CD4-positive, alpha-beta T cell treated with Interleukin-6 for 4 hours (primary cell): ENCODE data around the gene ARHGAP23.

Source experiments
- DNase-seq: peaks from one replicate; pipeline ENCODE4 v3.0.0-alpha.2; 2020; ENCODE audit warnings: mixed read lengths

Gene ARHGAP23

GRCh38 chr17:38428112-38428642, at the start of gene ARHGAP23:
Gene ARHGAP23, plus strand, starts transcription at chr17:38428464. Its CDS starts 22 bp downstream, at chr17:38428486.
- peak; percentile 63 for DNase-seq

GRCh38 chr17:38379448-38379847, 48.8 kb upstream of the ARHGAP23 start:
- DNase-seq, result no peak

GRCh38 chr17:38395090-38395489, 33.2 kb upstream of the ARHGAP23 start:
- no peak for DNase-seq

- DNase-seq, result no peak
Observed at GRCh38 chr17:38397227-38397626, 31.0 kb upstream of the ARHGAP23 start.

GRCh38 chr17:38400286-38400685, 28.0 kb upstream of the ARHGAP23 start:
- DNase-seq, result no peak

- DNase-seq, result no peak
Observed at GRCh38 chr17:38401459-38401858, 26.8 kb upstream of the ARHGAP23 start.

- DNase-seq, result no peak
Observed at GRCh38 chr17:38402897-38403296, 25.4 kb upstream of the ARHGAP23 start.

GRCh38 chr17:38403491-38403890, 24.8 kb upstream of the ARHGAP23 start:
- DNase-seq, result no peak

GRCh38 chr17:38404174-38404943, 23.9 kb upstream of the ARHGAP23 start:
- no peak for DNase-seq

GRCh38 chr17:38405654-38406053, 22.6 kb upstream of the ARHGAP23 start:
- no peak for DNase-seq

GRCh38 chr17:38410201-38410600, 18.1 kb upstream of the ARHGAP23 start:
- DNase-seq, result no peak

- no peak for DNase-seq
Observed at GRCh38 chr17:38415250-38416194, 12.7 kb upstream of the ARHGAP23 start.

- no peak for DNase-seq
Observed at GRCh38 chr17:38416840-38417209, 11.4 kb upstream of the ARHGAP23 start.

GRCh38 chr17:38417210-38417951, 10.9 kb upstream of the ARHGAP23 start:
- no peak for DNase-seq

GRCh38 chr17:38418062-38418692, 10.1 kb upstream of the ARHGAP23 start:
- DNase-seq, result no peak

- peak; percentile 9 for DNase-seq
Observed at GRCh38 chr17:38418693-38419507, 9.4 kb upstream of the ARHGAP23 start.

- DNase-seq, result no peak
Observed at GRCh38 chr17:38419508-38419981, 8.7 kb upstream of the ARHGAP23 start.

- DNase-seq, result no peak
Observed at GRCh38 chr17:38420518-38420917, 7.7 kb upstream of the ARHGAP23 start.

- no peak for DNase-seq
Observed at GRCh38 chr17:38421171-38421841, 7.0 kb upstream of the ARHGAP23 start.
